Stimulated activated CD4-positive, alpha-beta T cell treated with anti-CD3 and anti-CD28 coated beads, TNF-alpha, amount 100 ng/mL, for 24 hours (primary cell): Measurements from ENCODE around the gene CX3CR1.

Source experiments
- DNase-seq, 3 experiments: peaks; one replicate each; pipeline ENCODE4 v3.0.0-alpha.2; 2020; ENCODE audit warnings: low read depth in 3 of 3

Gene CX3CR1

DNA sequence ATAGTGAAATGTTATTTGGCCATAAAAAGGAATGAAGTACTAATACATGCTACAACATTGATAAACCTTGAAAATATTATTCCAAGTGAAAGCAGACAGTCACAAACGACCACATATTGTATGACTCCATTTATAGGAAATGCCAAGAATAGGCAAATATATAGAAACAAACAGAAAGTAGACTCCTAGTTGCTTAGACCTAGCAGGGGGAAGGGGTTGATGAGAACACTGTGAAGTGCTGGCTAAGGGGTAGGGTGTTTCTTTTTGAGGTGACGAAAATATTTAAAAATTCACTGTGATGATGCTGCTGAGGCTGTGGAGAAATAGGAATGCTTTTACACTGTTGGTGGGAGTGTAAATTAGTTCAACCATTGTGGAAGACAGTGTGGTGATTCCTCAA, 56.9 kb downstream of the CX3CR1 start:
- no peak for DNase-seq

DNA sequence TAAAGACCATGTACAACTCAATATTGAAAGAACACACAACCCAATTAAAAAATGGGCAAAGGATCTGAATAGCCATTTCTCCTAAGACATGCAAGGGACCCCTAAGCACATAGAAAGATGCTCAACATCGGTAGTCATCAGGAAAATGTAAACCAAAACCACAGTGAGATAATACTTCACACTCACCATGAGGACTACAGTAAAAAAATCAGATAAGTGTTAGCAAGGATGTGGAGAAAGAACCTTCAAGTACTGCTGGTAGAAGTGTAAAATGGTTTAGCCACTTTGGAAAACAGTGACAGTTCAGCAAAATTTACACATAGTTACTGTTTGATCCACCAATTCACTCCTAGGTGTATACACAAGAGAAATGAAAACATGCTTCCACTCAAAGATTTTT, 57.4 kb downstream of the CX3CR1 start:
- DNase-seq: no peak

DNA sequence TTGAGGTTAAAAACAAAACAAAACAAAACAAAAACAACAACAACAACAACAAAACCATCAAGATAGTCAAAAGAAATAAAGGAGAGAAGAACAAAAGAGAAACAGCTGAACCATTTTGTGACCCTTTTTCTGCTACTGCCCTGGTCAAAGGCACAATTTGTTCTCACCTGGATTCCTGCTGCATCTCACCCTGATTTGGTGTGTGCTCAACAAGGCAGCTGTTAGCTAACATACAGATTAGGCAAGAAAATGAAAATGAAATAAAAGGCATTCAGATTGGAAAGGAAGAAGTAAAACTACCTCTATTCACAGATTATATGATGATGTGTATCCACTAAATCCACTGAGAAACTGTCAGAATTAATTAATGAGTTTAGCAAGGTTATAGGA, 58.7 kb downstream of the CX3CR1 start:
- DNase-seq: no peak

DNA sequence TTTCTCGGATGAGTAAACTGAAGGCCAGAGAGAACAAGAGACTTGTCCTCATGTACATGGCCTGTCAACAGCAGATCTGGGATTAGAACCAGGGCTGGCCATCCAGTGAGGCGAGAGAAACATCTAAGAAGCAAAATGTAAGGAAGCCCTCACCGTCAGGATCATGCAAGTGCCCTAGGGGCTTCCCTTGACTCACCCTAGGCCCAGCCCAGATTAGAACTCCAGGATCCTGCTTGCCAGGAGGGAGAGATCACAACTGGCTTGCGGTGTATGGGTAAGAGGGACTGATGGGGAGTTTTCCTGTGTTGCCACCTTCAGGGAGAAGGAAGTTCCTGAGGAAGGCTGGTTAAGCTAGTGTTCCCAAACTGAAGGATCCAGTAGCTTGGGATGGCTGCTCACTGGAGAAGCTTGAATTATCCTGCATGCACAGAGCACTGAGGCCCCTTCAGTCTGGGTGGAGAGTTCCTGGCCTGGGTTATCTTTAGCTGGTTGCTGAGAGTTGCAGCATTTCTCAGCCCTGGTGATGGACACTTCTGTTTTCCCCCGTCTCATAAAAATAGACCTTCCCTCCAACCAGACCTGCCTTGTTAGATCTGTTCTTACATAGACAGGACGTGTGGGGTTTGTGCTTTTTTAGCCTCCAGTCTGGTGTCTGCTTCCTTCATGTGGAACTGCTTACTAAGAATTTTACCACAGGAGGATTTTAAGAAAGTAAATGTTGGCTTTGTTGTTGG, 59.3 kb downstream of the CX3CR1 start:
- DNase-seq: no peak

GRCh38 chr3:39219702-39220101, 60.1 kb downstream of the CX3CR1 start:
- no peak for DNase-seq

DNA sequence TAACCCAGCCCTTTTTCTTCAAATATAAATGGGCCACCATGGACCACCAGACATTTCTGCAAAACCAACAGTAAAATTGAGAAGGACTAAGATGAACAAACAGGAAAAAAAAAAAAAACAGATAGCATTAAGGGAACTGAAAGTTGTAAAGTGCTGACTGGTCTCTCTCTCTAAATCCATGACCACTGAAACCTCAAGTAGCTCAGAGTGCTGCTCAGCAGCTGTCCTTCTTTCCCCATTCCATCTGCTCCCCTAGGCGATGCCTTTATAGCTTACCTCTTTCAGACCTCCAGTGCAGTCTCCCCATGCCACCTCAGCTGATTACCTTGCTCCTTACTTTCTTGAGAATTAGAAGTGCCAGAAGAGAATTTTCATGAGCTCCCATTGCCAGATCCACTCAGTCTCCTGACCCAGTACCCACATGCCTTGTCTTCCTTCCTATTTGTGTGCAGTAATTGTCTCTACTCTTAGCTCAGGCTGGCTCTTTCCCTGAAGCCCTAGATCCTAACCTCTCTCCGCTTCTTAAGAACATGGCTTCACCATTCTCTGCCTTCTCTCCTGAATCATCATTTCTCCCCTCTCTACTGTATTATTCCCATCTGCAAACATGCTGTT, 63.6 kb downstream of the CX3CR1 start:
- DNase-seq: no peak

- no peak for DNase-seq
Measured at GRCh38 chr3:39213613-39214012, 66.2 kb downstream of the CX3CR1 start.
